H1 (cell line): Measurements from ENCODE around the gene WNT7A. TPM values are rescaled to one million over a fixed set of nuclear protein-coding genes. Genes with fewer than 3 reads are reported as not detected.

ENCODE experiments used
- CTCF ChIA-PET: fragments of 300-600 bp; sonication (Branson Sonifier 250); formaldehyde crosslinking; loops from one replicate; lab custom pipeline; 2021; ENCODE audit not compliant: partially characterized antibody; lab: Charles Lee
- POLR2A ChIA-PET: fragments of 300-600 bp; sonication (Branson Sonifier 250); formaldehyde crosslinking; loops from one replicate; lab custom pipeline; 2021; ENCODE audit warnings: inconsistent platforms; ENCODE audit not compliant: partially characterized antibody; lab: Charles Lee
- DNase-seq, 2 experiments: peaks; one replicate each; pipeline versions ENCODE4 v3.0.0 to v3.0.0-alpha.2; 2010 to 2022; ENCODE audit warnings: low spot score in 2 of 2, low read depth in 1 of 2, mixed read lengths in 1 of 2
- FAIRE-seq: peaks from 2 replicates; lab custom pipeline; 2011; peaks lifted over from hg19 to GRCh38; lab: Jason Lieb, UNC
- H2AFZ ChIP-seq: 2 replicates; pipeline ENCODE4 v1.8.1; 2012; ENCODE audit warnings: low read length, inconsistent platforms
- H2AK5ac ChIP-seq: 2 replicates; pipeline ENCODE4 v1.6.1; 2013; ENCODE audit warnings: low read depth, low read length
- H2BK120ac ChIP-seq: replicated peaks from 2 replicates; pipeline ENCODE3; 2013; ENCODE audit warnings: low read depth, low read length, inconsistent platforms
- H2BK12ac ChIP-seq: 2 replicates; pipeline ENCODE4 v1.6.1; 2013; ENCODE audit warnings: low read depth, low read length
- H2BK15ac ChIP-seq: 2 replicates; pipeline ENCODE4 v1.6.1; 2013; ENCODE audit warnings: low read length
- H2BK20ac ChIP-seq: 2 replicates; pipeline ENCODE4 v1.6.1; 2013; ENCODE audit warnings: low read length
- H2BK5ac ChIP-seq: 2 replicates; pipeline ENCODE4 v1.6.1; 2013; ENCODE audit warnings: low read depth, low read length
- H3K14ac ChIP-seq: 2 replicates; pipeline ENCODE4 v1.6.1; 2013; ENCODE audit warnings: inconsistent platforms; ENCODE audit not compliant: insufficient read length
- H3K18ac ChIP-seq: 2 replicates; pipeline ENCODE4 v1.6.1; 2013; ENCODE audit warnings: low read length; ENCODE audit errors: extremely low read depth
- H3K23ac ChIP-seq: 2 replicates; pipeline ENCODE4 v1.6.1; 2013; ENCODE audit warnings: inconsistent platforms; ENCODE audit not compliant: insufficient read length
- H3K23me2 ChIP-seq: 2 replicates; pipeline ENCODE4 v1.6.1; 2013; ENCODE audit warnings: low read depth, low read length
- H3K27ac ChIP-seq: 2 replicates; pipeline ENCODE4 v1.6.1; 2011; ENCODE audit warnings: low read depth, low read length, inconsistent platforms
- H3K27me3 ChIP-seq, 4 experiments: replicated peaks in 1 of 4; 1 replicate in 1 of 4; 2 replicates in 3 of 4; pipeline versions ENCODE4 v1.6.1 to v1.8.1; 2011 to 2013; ENCODE audit warnings: low read length in 3 of 4, mild to moderate bottlenecking in 3 of 4, inconsistent platforms in 2 of 4, mixed read lengths in 2 of 4, moderate library complexity in 1 of 4; ENCODE audit not compliant: control insufficient read depth in 3 of 4, insufficient read depth in 3 of 4; ENCODE audit errors: extremely low read depth in 1 of 4
- H3K36me3 ChIP-seq, 4 experiments: 2 replicates each; pipeline versions ENCODE4 v1.6.1 to v1.8.1; 2011 to 2013; ENCODE audit warnings: mild to moderate bottlenecking in 4 of 4, low read length in 3 of 4, moderate library complexity in 2 of 4, control low read depth in 1 of 4, inconsistent platforms in 1 of 4; ENCODE audit not compliant: insufficient read depth in 4 of 4, control insufficient read depth in 2 of 4
- H3K4ac ChIP-seq: replicated peaks from 2 replicates; pipeline ENCODE3; 2013; ENCODE audit warnings: low read length, low read depth, mixed read lengths, inconsistent platforms; ENCODE audit not compliant: insufficient read length
- H3K4me1 ChIP-seq, 4 experiments: replicated peaks in 1 of 4; 1 replicate in 1 of 4; 2 replicates in 3 of 4; pipeline versions ENCODE4 v1.6.1 to v1.8.1; 2011 to 2013; ENCODE audit warnings: low read length in 3 of 4, inconsistent platforms in 2 of 4, mixed read lengths in 1 of 4; ENCODE audit not compliant: insufficient read depth in 4 of 4, control insufficient read depth in 3 of 4
- H3K4me2 ChIP-seq, 2 experiments: 2 replicates each; pipeline versions ENCODE4 v1.6.1 to v1.8.1; 2011 to 2013; ENCODE audit warnings: low read depth in 2 of 2, low read length in 2 of 2, control low read depth in 1 of 2, inconsistent platforms in 1 of 2, mild to moderate bottlenecking in 1 of 2; ENCODE audit not compliant: insufficient read depth in 1 of 2
- H3K4me3 ChIP-seq, 4 experiments: fragments of 200-600, 300-600 bp in 1 of 4; sonication (generic), shearing (Covaris generic), sonication (Bioruptor Twin) in 1 of 4; 2 replicates each; pipeline versions ENCODE4 v1.5.1 to v1.8.1; 2011 to 2016; ENCODE audit warnings: low read length in 4 of 4, low read depth in 3 of 4, control low read depth in 2 of 4, inconsistent platforms in 2 of 4, mild to moderate bottlenecking in 2 of 4, mixed read lengths in 1 of 4, moderate library complexity in 1 of 4; ENCODE audit not compliant: insufficient read depth in 2 of 4; ENCODE audit errors: extremely low read depth in 1 of 4
- H3K56ac ChIP-seq: replicated peaks from 2 replicates; pipeline ENCODE3; 2013; ENCODE audit warnings: low read depth, mild to moderate bottlenecking, mixed read lengths, low read length, inconsistent platforms; ENCODE audit not compliant: insufficient read length
- H3K79me1 ChIP-seq: 2 replicates; pipeline ENCODE4 v1.6.1; 2013; ENCODE audit warnings: low read depth, low read length, control low read depth
- H3K79me2 ChIP-seq, 2 experiments: 2 replicates each; pipeline versions ENCODE4 v1.6.1 to v1.8.1; 2012 to 2013; ENCODE audit warnings: low read length in 2 of 2, mild to moderate bottlenecking in 2 of 2, inconsistent platforms in 1 of 2; ENCODE audit not compliant: insufficient read depth in 2 of 2, control insufficient read depth in 1 of 2
- H3K9ac ChIP-seq, 4 experiments: replicated peaks in 1 of 4; 1 replicate in 1 of 4; 2 replicates in 3 of 4; pipeline versions ENCODE4 v1.6.1 to v1.8.1; 2011 to 2013; ENCODE audit warnings: low read depth in 3 of 4, low read length in 3 of 4, control low read depth in 2 of 4, mild to moderate bottlenecking in 2 of 4, moderate library complexity in 2 of 4, inconsistent platforms in 1 of 4; ENCODE audit errors: extremely low read depth in 1 of 4
- H3K9me3 ChIP-seq, 2 experiments: 2 replicates each; pipeline versions ENCODE4 v1.6.1 to v1.8.1; 2012 to 2013; ENCODE audit warnings: mild to moderate bottlenecking in 2 of 2, moderate library complexity in 2 of 2, control low read depth in 1 of 2, inconsistent platforms in 1 of 2, low read depth in 1 of 2, low read length in 1 of 2, mixed read lengths in 1 of 2; ENCODE audit not compliant: insufficient read depth in 2 of 2
- H4K20me1 ChIP-seq, 2 experiments: replicated peaks in 1 of 2; 2 replicates each; pipeline versions ENCODE3 to v1.8.1; 2011 to 2013; ENCODE audit warnings: inconsistent platforms in 2 of 2, low read length in 2 of 2, mild to moderate bottlenecking in 1 of 2; ENCODE audit not compliant: insufficient read depth in 2 of 2, control insufficient read depth in 1 of 2
- H4K5ac ChIP-seq: 2 replicates; pipeline ENCODE4 v1.6.1; 2013; ENCODE audit warnings: low read length, low read depth, mixed read lengths, inconsistent platforms; ENCODE audit not compliant: insufficient read length
- H4K8ac ChIP-seq: 2 replicates; pipeline ENCODE4 v1.8.0; 2013; ENCODE audit warnings: mild to moderate bottlenecking, moderate library complexity, low read length, inconsistent platforms; ENCODE audit not compliant: insufficient read depth; ENCODE audit errors: extremely low read depth
- H4K91ac ChIP-seq: replicated peaks from 2 replicates; pipeline ENCODE3; 2013; ENCODE audit warnings: low read length, mixed read lengths, inconsistent platforms; ENCODE audit not compliant: insufficient read length
- EZH2 ChIP-seq: fragments of 200-600 bp; sonication (generic); IDR thresholded peaks from 2 replicates; pipeline ENCODE4 v1.7.1; 2012; ENCODE audit warnings: low read depth, mild to moderate bottlenecking, moderate library complexity, low read length, inconsistent platforms; ENCODE audit not compliant: severe bottlenecking
- NANOG ChIP-seq: IDR thresholded peaks from 2 replicates; pipeline ENCODE4 v1.6.1; 2011; ENCODE audit warnings: low read length, low read depth, mild to moderate bottlenecking, inconsistent platforms; ENCODE audit not compliant: insufficient read depth, poor library complexity, severe bottlenecking
- ZNF274 ChIP-seq: IDR thresholded peaks from 2 replicates; pipeline ENCODE4 v1.7.0; 2012; ENCODE audit warnings: low read length, borderline replicate concordance; ENCODE audit errors: extremely low read depth
- WGBS, 2 experiments: shearing (Covaris generic) in 1 of 2; methylation state at CpG; one replicate each; pipeline versions ENCODE4 v1.1.6 to v1.1.7; 2013 to 2015; ENCODE audit warnings: low lambda C conversion rate in 2 of 2, mixed read lengths in 2 of 2, inconsistent platforms in 1 of 2, low coverage in 1 of 2, missing lambda C conversion rate in 1 of 2; ENCODE audit not compliant: insufficient replicate concordance in 2 of 2, insufficient coverage in 1 of 2, insufficient read length in 1 of 2; ENCODE audit errors: extremely low coverage in 1 of 2, missing lambda C conversion rate in 1 of 2; 5-methylcytosine and 5-hydroxymethylcytosine counted together
- polyA plus RNA-seq, 7 experiments: library from polyadenylated mRNA; depleted of rRNA in 3 of 7; stranded (reverse) in 5 of 7; unstranded in 2 of 7; fragments of >200 nt in 5 of 7; fragments of 200-250 nt in 2 of 7; gene quantifications; 1 replicate in 5 of 7; 2 replicates in 1 of 7; 4 replicates in 1 of 7; pipeline versions ENCODE4 v1.2.1 to v1.2.3, GENCODE V29; 2011 to 2013; ENCODE audit warnings: missing spikeins in 2 of 7, mixed read lengths in 2 of 7
- total RNA-seq: library from RNA; stranded (reverse); fragmentation: NEBNext Ultra II Directional; extraction: Animal tissue kit (Norgen Biotek cat#: 25700); gene quantifications from 2 replicates; pipeline ENCODE4 v1.2.1, GENCODE V29; 2021

Gene WNT7A
- total and polyA plus RNA-seq, 2 of the 8 experiments (the other 6 are each of a cell fraction or from before 2014, with no cell fraction given), result 0.02 TPM; not detected in 1

GRCh38 chr3:13800064-13800463 lies 79.8 kb downstream of the WNT7A start:
- Histone ChIP-seq H4K8ac (no peak overlapping the region; the same call in 1 of the 2 replicates), H2BK20ac (no peak overlapping the region), H3K9me3 (no peaks in the 10 kb centered on the region), H2BK5ac (no peak overlapping the region), H3K79me1 (no peaks in the 10 kb centered on the region), H3K36me3 (no peaks in the 10 kb centered on the region), H3K4me2 (no peak overlapping the region), H2BK120ac (no peak overlapping the region), H3K23me2 (no peaks in the 10 kb centered on the region), H3K56ac (no peak overlapping the region), H3K4me1 (peaks cover 0 to 3% (median 0%) of the 10 kb centered on the region in 4 experiments; a peak in 2 of 7 replicates), H3K4ac (no peak overlapping the region), H3K27ac (no peak overlapping the region), H3K4me3 (no peak overlapping the region), H3K9ac (no peak overlapping the region), H3K23ac (no peak overlapping the region), H2BK12ac (no peak overlapping the region), H3K14ac (no peak overlapping the region), H4K20me1 (no peaks in the 10 kb centered on the region), H2BK15ac (no peak overlapping the region), H2AK5ac (no peak overlapping the region), H3K27me3 (no peaks in the 10 kb centered on the region), H3K18ac (no peak overlapping the region), H3K79me2 (no peaks in the 10 kb centered on the region), H2AFZ (no peak overlapping the region), H4K5ac (no peak overlapping the region), H4K91ac (no peak overlapping the region)
- FAIRE-seq (no peak), DNase-seq (no peak)
- ChIA-PET POLR2A (no interaction called here), CTCF (interaction anchor here (0.6 to 4.3 kb wide), 5 partner anchors 9 to 142 kb away, joined by 3 to 16 read pairs (median 6); partner anchors contain the start of gene WNT7A)
- 89% methylated on average over 6 of the region's 6 CpGs; no CpG with 5 or more reads in 1 of the 2 experiments for WGBS, 2 experiments
- TF ChIP-seq ZNF274, result no peak
- TF ChIP-seq EZH2, result no peak
- TF ChIP-seq NANOG, result no peak
